Renal cortex interstitium (tissue), 11 donors: ENCODE measurements around the gene NDC1. TPM values are rescaled to one million over a fixed set of nuclear protein-coding genes. Genes with fewer than 3 reads are reported as not detected.
"Not testable (repeated sequence)": the region's sequence is repeated elsewhere in the genome, so short reads cannot be mapped to it uniquely, and the experiment has no call there.

Experiments used
- DNase-seq, 11 donors: peaks; one replicate each; pipeline ENCODE4 v3.0.0-alpha.2; 2013; ENCODE audit warnings: low read depth in 9 of 11, low spot score in 4 of 11; ENCODE audit errors: extremely low read depth in 1 of 11
- polyA plus RNA-seq, 3 donors: library from polyadenylated mRNA; unstranded; fragments of 120-200 nt; gene quantifications; one replicate each; pipeline ENCODE4 v1.2.1, GENCODE V29; 2013; ENCODE audit not compliant: insufficient read length in 3 of 3

The NDC1 gene
- polyA plus RNA-seq, 3 donors, result 26.8 to 33.6 (median 28.7) TPM

DNA sequence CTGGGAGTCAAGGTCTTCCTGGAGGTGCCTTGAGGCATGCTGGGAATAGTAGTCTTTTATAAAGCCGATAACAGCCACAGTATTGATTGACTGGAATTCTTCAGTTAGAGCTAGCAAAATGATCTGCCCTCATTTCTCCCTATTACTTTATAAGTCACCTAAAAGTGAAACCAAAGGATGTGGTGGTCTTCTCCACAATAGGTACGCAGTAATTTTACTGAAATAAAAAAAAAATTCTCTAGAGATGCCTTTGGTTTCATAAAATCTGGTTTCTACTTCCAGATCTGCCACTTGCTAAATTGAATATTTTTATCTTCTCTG lies 518 bp upstream of the NDC1 start:
- no peak for DNase-seq

DNA sequence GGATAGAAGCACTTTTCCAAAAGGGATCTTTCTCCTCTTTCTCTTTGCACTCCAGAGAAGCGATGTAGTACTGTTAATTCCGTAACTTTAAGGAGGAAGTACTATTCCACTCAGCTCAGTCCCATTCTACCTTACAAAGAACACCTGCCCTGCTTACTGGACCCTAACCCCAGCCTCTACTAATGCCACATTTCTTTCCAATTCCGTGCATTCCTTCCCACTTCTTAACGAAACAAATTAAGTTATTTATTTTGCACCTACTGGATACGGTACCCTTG lies 511 bp downstream of the NDC1 start:
- DNase-seq, result no peak

DNA sequence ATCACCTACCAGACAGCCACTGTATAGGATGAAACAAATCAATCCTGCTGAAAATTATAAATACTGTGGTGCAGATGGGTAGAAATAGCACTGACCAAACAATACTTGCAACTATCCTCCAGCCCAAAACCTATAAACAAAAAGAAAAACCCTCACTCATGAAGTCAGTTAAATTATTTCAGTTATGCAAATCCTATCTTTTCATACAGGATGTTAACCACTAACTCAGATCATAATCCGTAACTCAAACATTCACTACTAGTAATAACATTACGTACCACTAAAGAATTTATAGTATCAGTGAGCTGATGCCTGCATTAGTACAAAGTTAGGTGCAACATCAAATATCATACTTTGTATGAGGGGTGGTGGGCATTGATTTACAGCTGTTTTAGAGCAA lies 2.6 kb downstream of the NDC1 start:
- DNase-seq, result no peak

DNA sequence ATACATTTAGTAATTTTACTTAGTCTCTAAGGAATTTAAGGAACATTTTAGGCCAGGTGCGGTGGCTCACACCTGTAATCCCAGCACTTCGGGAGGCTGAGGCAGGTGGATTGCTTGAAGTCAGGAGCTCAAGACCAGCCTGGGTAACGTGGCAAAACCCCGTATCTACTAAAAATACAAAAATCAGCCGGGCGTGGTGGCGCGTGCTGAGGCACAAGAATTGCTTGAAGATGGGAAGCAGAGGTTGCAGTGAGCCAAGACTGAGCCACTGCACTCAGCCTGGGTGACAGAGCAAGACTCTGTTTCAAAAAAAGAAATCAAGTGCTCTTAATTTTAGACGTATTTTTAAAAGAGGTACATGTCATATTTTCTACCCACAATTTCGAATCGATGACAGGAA lies 3.3 kb downstream of the NDC1 start:
- DNase-seq, result no peak

DNA sequence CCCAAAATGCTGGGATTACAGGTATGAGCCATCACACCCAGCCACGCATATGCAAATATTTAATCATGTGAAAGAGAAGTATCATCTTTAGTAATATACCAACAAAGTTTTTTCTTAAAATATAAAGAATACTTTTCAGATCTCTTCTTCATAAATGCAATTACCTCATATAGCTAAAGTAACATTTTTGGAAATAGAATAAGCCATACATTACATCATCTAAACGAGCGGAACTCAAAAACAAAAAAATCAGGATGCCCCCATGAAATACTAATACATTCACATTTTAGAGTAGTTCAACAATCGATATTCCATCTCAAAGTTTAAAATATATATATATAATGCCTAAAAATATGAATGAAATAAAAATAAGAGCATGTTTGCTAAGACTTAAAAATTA lies 4.7 kb downstream of the NDC1 start:
- no peak for DNase-seq

DNA sequence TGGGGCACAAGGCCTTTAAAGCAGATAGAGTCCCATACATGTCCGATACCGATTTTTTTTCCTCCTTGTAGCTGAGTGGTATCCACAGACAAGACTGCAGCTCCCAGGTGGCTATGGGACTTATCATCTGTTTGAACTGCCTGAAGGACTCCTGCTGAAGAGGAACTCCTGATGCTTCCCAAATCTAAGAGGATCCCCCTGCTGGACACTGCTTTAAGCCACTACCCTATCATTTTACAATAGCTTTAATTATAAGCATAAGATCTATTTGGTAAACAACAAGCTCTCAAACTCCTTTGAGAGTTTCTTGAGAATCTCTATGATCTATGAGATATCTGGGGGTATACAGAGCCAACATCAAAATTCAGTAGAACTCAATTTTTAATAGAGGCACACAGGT lies 11.7 kb downstream of the NDC1 start:
- DNase-seq, result no peak

DNA sequence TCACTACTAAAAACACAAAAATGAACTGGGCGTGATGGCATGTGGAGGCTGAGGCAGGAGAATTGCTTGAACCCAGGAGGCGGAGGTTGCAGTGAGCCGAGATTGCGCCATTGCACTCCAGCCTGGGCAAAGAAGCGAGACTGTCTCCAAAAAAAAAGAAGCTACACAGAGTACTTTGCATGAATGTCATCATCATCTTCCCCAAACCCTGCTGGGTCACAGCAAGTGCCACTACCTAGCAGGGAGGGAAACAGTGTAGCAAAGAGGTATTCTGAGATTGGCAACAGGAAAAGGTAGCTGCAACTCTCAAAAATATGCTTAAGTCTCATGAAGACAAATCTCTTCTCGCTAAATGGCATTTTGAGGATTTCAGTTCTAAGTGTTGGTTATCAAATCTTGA lies 12.8 kb downstream of the NDC1 start:
- no peak for DNase-seq

DNA sequence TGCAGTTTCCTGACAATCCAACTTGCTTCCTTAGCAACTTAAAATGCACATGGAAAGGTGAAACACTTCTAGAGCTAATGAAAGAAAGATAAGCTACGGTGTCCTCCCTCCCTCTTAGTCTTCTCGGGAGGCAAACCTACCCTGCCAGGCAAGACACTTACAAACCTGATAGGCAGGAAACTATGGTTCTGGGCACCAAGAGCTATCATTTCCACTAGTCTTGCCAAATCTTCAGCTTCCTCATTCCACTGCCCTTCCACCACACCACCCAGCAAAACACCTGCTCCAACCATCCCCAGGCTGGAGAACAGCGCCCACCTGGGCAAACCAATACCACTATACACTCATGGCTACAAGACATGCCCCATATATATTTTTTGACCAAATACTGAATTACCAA lies 15.2 kb downstream of the NDC1 start:
- no peak for DNase-seq

DNA sequence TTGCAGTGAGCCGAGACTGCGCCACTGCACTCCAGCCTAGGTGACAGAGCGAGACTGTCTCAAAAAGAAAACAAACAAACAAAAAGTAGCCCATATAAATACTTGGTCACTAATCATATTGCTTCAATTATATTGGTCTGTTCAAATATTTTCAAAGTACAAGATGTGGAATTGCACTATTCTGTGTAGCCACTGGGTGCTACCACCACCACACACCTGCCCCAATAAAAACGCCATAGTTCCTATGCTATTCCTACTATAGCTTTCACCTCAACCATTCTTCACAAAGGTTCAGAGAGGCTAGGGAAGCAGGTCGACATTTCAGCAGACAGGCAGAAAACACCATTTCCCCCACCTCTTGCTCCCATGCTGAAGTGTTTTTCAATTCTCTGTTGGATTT lies 16.7 kb downstream of the NDC1 start:
- DNase-seq, result no peak

DNA sequence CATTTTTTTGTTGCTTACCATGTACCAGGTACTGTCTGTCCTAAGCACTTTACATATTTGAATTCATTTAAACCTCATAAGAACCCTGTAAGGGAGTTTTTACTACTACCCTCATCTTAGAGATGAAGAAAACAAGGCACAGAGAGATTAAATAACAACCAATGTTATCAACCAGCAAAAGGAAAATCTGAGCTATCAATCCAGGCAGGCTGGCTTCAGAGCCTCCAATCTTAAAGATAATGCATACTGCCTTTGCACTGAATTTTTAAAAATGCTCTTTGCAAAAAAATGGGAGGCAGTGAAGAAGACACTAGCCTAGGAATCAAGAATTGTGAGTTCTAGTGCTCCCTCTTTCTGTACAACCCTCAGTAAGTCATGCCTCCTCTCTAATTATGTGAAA lies 18.7 kb downstream of the NDC1 start:
- no peak for DNase-seq

DNA sequence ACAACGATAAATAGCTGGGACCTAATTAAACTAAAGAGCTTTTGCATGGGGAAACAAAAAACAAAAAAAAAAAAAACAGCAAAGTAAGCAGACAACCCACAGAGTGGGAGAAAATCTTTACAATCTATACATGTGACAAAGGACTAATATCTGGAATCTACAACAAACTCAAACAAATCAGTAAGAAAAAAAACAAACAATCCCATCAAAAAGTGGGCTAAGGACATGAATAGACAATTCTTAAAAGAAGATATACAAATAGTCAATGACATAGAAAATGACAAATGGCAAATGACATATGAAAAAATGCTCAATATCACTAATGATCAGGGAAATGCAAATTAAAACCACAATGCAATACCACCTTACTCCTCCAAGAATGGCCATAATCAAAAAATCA lies 21.5 kb downstream of the NDC1 start:
- DNase-seq, result not testable (repeated sequence)

DNA sequence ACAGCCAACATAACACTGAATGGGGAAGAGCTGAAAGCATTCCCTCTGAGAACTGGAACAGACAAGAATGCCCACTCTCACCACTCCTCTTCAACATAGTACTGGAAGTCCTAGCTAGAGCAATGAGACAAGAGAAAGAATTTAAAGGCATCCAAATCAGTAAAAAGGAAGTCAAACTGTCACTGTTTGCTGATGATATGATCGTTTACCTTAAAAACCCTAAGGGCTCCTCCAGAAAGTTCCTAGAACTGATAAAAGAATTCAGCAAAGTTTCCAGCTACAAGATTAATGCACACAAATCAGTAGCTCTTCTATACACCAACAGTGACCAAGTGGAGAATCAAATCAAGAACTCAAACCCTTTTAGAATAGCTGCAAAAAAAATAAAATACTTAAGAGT lies 22.6 kb downstream of the NDC1 start:
- not testable (repeated sequence) for DNase-seq

DNA sequence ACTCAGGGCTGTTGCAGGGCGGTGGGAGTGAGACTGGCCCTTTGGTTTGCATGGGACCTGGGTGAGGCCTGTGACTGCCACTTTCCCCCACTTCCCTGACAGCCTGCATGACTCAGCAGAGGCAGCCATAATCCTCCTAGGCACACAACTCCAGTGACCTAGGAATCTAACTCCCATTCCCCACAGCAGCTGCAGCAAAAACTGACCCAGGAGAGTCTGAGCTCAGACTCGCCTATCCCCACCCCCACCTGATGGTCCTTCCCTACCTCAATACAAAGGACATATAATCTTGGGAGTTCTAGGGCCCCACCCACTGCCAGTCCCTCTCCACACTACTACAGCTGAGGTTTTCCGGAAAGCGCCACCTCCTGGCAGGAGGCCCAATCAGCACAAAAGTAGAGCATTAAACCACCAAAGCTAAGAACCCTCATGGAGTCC lies 26.7 kb downstream of the NDC1 start:
- no peak for DNase-seq

DNA sequence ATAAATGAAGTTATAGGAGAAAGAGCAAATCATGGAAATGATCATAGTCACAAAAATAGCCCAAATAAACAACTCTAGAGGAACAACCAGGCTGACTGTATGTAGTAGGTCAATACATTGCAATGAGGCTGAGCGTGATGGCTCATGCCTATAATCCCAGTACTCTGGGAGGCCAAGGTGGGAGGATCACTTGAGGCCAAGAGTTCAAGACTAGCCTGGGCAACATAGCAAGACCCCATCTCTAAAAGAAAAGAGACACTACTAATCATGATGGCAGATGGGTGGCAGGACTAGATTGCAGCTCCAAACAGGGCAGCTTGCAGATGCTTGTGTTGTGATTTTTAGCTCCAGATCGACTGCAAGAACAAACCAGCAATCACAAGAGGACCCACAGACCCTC lies 27.6 kb downstream of the NDC1 start:
- DNase-seq, result no peak

DNA sequence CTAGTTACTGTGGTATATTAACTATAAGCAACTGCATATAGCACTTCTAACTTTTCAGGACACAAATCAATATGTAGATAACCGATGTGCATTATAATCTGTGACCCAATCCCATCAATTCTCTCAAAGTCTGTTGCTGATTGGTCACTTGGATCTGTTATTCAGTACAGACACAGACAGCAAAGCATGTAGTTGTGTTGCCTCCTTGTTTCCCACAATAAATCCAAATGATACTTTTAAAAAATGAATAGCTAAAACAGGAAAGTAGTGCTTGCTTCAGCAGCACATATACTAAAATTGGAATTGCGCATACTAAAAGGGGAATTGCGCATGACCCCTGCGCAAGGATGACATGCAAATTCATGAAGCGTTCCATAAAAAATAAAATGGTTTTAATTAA lies 28.1 kb downstream of the NDC1 start:
- DNase-seq, result no peak

DNA sequence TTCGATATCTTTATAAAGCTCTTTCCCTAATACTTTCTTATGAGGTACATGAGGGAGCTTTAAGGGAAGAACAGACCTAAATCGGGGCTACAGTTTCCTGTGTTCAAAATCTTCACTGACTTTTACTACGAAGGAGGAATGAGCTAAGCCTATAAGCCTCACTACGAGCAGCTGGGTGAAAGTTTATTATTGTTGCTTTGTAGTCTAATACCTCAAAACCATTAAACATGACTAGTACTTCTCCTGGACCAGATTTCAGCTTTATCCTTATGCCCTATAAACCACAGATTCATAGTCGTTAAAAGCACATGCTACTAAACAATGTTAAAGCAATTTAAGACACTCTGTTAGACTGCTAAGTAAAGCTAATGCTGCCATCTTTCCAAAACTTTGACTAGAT lies 30.2 kb downstream of the NDC1 start:
- DNase-seq, result no peak

DNA sequence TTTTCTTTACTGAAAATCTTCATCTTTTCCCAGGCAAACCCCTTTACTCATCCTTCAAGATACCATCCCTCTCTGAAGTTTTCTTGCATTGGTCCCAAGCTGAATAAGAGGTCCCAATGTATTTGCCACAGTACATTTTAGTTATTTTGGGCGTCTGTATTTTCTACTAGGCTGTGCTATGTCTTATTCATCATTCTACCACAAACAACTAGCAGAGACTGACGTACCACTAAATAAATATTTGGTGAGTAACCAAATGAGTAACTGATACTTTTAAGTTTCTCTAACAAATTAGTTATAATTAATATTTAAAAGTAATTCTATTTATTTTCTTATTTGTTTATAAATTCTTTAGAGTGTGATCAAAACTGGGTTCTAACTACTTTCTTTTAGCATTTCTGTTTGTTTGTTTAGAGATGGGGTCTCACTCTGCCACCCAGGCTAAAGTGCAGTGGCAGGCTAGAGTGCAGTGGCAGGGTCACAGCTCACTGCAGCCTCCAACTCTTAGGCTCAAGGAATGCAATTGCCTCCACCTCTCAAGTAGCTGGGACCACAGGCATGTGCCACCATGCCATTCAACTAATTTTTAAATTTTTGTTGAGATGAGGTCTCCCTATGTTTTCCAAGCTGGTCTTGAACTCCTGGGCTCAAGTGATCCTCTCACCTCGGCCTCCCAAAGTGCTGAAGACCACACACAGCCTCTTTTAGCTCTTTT lies 33.1 kb downstream of the NDC1 start:
- no peak for DNase-seq

DNA sequence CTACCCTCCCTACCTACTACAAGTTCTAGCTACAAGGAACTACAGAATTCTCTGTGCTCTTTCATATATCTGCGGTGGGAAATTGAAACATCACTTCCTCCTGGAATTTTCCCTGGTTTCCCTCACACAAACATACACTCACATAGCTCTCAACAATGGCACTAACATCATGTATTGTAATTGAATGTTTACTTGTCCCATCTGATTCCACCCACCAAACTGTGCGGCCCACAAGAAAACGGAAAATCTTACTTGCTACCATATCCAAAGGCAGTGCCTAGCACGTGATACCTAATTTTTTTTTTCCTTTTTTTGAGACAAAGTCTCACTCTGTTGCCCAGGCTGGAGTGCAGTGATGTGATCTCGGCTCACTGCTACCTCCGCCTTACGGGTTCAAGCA lies 33.9 kb downstream of the NDC1 start:
- no peak for DNase-seq

DNA sequence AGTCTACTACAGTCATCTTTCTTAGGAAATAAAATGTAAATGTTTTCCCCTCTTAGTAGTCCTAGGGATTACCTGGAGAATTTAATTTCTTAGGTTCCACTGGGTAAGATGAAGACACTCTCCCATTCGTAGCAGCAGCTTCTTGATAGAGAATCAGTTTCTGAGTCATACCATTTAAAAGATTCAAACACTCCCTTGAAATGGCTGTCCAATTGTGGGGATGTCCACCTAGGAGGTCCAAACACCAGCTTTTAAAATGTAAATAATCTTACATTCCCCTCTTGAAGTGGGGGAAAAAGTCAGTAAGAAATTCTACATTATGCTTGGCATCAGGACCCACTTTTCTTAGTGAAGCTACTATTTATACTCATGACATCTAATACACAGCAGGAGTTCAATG lies 37.5 kb downstream of the NDC1 start:
- DNase-seq, result no peak

DNA sequence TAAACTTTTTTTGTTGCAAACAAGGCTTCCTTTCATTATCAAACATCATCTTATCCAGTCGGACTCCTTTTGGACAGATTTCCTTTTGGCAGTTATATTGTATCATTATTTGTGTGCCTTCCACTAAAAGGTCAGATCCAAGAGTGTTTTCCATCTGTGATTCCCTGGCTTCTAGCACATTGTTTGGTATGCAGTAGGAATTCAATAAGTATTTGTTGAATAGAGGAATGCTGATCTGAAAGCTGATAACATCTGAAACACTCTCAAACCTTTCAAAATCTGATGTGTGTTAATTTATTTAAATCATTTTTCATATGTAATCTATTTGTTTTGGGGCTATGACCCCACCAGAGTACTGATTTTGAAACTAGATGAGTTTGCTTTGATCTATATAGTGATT lies 39.0 kb downstream of the NDC1 start:
- DNase-seq, result no peak

DNA sequence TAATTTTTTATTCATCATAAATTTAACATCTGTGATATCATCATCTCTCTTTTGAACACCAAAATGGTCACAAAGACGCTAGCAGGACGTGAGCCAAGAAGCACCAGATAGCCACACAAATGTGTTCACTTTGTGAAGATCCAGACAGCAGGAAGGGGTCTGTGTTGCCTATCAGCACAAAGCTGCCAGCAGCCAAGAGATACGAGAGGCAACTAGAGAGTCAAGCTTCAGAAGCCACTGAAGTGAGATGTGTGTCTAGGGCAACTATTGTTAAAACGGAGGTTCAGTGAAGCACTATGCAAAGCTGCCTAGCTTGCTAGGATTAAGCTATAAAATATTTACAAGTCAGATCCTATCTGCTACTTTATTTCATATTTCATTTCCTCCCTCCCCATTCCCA lies 45.3 kb downstream of the NDC1 start:
- no peak for DNase-seq

DNA sequence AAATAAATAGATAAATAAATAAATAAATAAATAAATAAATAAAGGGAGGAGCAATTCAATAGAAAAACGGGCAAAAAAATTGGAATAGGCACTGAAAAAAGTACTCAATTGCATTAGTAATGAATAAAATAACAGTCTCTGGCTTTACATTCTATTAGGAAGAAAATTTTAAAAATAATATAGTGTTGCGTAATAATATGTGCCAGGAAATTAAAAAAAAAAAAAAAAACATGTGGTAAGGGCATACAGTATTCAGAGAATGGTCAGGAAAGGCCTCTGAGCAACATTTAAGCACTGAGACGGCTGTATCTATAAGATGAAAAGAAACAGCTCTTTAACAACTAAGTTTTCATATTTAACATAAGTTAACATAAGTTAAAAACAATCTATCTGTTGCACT lies 50.4 kb downstream of the NDC1 start:
- DNase-seq, result no peak
